GM21529 (cell line): ENCODE measurements around the gene MPND.
"Not testable (repeated sequence)": the region's sequence is repeated elsewhere in the genome, so short reads cannot be mapped to it uniquely, and the experiment has no call there.

Experiments
- ATAC-seq: cut with Tn5 transposase; IDR thresholded peaks from one replicate; pipeline ENCODE4 v1.9.1; 2021; ENCODE audit not compliant: unreplicated experiment

The MPND gene

GRCh38 chr19:4346020-4346383, 2.6 kb downstream of the MPND start:
- ATAC-seq: no peak

- ATAC-seq: no peak
Measured at GRCh38 chr19:4347521-4347920, 4.2 kb downstream of the MPND start.

- not testable (repeated sequence) for ATAC-seq
Measured at GRCh38 chr19:4349225-4349624, 5.9 kb downstream of the MPND start.

GRCh38 chr19:4350111-4350510, 6.7 kb downstream of the MPND start:
- no peak for ATAC-seq

- no peak for ATAC-seq
Measured at GRCh38 chr19:4350726-4351125, 7.4 kb downstream of the MPND start.

- no peak for ATAC-seq
Measured at GRCh38 chr19:4352701-4353121, 9.3 kb downstream of the MPND start.

GRCh38 chr19:4354282-4354681, 10.9 kb downstream of the MPND start:
- ATAC-seq: no peak

- ATAC-seq: no peak
Measured at GRCh38 chr19:4354897-4355296, 11.5 kb downstream of the MPND start.

GRCh38 chr19:4357095-4357797, 13.9 kb downstream of the MPND start:
- no peak for ATAC-seq

GRCh38 chr19:4357921-4358326, 14.6 kb downstream of the MPND start:
- ATAC-seq: no peak

- ATAC-seq: no peak
Measured at GRCh38 chr19:4358709-4359626, 15.6 kb downstream of the MPND start.

- ATAC-seq: no peak
Measured at GRCh38 chr19:4359627-4360000, 16.3 kb downstream of the MPND start.

GRCh38 chr19:4360081-4360569, 16.8 kb downstream of the MPND start:
- ATAC-seq: no peak

GRCh38 chr19:4360641-4361151, 17.3 kb downstream of the MPND start:
- no peak for ATAC-seq

- no peak for ATAC-seq
Measured at GRCh38 chr19:4361152-4362046, 18.0 kb downstream of the MPND start.

GRCh38 chr19:4362101-4362828, 18.9 kb downstream of the MPND start:
- ATAC-seq: no peak

GRCh38 chr19:4362831-4363545, 19.6 kb downstream of the MPND start:
- ATAC-seq: no peak

- ATAC-seq: no peak
Measured at GRCh38 chr19:4363571-4364304, 20.4 kb downstream of the MPND start.

- ATAC-seq: no peak
Measured at GRCh38 chr19:4365341-4365740, 22.0 kb downstream of the MPND start.
